HFF-Myc (cell line): ENCODE results near the gene MED8.

Experiments used
- DNase-seq: peaks from one replicate; pipeline ENCODE4 v3.0.0-alpha.2; 2011; ENCODE audit warnings: low read depth; ENCODE audit errors: extremely low read depth
- H3K4me3 ChIP-seq: replicated peaks from 2 replicates; pipeline ENCODE4 v1.5.1; 2011; ENCODE audit warnings: low read depth, mild to moderate bottlenecking, control low read depth, low read length
- CTCF ChIP-seq: IDR thresholded peaks from 2 replicates; pipeline ENCODE4 v1.5.1; 2012; ENCODE audit warnings: mild to moderate bottlenecking, low read depth, low read length, control low read depth; ENCODE audit errors: missing control alignments

MED8 gene

GRCh38 chr1:43398227-43398626 lies 8.6 kb upstream of the MED8 start:
- H3K4me3 ChIP-seq: no peak overlapping the region
- DNase-seq: no peak
- no peak for TF ChIP-seq CTCF

GRCh38 chr1:43396059-43396458 lies 6.5 kb upstream of the MED8 start:
- H3K4me3 ChIP-seq: no peak overlapping the region
- no peak for TF ChIP-seq CTCF
- no peak for DNase-seq

GRCh38 chr1:43395523-43395922 lies 5.9 kb upstream of the MED8 start:
- H3K4me3 ChIP-seq: no peak overlapping the region
- no peak for TF ChIP-seq CTCF
- no peak for DNase-seq

GRCh38 chr1:43392702-43393101 lies 3.1 kb upstream of the MED8 start:
- no peak for DNase-seq
- no peak for TF ChIP-seq CTCF
- H3K4me3 ChIP-seq: no peak overlapping the region

GRCh38 chr1:43388613-43389012 lies 987 bp downstream of the MED8 start:
- H3K4me3 ChIP-seq: peak overlapping the region; percentile 73
- TF ChIP-seq CTCF: no peak
- no peak for DNase-seq

- H3K4me3 ChIP-seq: peak overlapping the region; percentile 73; the same call in 1 of the 2 replicates
- no peak for TF ChIP-seq CTCF
- no peak for DNase-seq
Observed at GRCh38 chr1:43387976-43388599, 1.5 kb downstream of the MED8 start.

- DNase-seq: no peak
- no peak overlapping the region for H3K4me3 ChIP-seq
- TF ChIP-seq CTCF: no peak
Observed at GRCh38 chr1:43386676-43387075, 2.9 kb downstream of the MED8 start.
